ENCODE data around the gene FEZF2.

Gene FEZF2

DNA sequence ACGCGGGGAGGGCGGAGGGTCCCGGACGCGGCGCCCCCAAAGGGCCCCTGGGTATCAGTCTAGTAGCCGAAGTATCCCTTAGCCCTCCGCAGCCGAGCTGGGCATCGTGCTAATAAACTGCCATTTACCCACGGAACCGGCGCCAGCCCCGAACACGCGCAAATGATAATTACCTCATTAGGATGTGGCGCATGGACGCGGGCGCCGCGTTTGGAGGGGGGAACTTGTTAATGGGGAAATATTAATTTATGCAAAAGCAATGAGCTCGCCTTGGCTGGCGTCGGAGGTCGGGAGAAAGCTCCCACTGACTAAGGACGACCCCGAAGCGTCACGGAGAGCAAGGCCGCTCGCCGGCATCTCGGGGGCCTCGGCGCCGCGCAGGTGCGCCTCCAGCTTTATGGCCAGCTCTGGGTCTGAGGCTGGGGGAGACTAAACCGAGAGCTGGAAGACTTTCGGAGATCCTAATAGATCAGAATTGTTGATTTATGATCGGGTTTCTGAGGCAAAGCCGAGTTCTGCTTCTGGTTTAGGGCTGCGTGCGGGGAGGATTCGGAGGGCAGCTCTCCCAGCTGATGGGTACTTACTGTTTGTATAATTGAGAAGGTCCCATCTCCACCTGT, 474 bp upstream of the FEZF2 start:
- no peak for DNase-seq (ENCODE audit: low read depth, low spot score)

DNA sequence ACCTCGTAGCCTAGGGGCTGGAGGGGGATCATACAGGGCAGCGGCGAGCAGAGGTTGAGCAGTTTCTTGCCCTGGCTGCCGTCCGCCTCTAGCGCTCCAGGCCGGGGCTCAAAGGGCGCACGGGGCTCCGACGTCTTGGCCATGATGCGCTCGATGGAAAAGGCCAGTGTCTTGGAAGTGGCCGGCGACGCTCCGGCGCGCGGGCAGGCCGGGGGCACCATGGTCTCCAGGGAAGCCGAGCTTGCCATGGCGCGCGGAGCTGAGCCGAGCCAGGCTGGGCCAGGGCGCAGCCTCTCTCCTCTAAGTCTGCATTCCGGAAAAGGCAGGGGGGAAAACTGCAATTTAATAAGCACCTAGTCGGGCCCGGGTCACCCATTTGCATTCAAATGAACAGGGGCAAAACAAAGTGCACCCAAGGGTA, 719 bp downstream of the FEZF2 start:
- DNase-seq (ENCODE audit: low read depth, low spot score): no peak

DNA sequence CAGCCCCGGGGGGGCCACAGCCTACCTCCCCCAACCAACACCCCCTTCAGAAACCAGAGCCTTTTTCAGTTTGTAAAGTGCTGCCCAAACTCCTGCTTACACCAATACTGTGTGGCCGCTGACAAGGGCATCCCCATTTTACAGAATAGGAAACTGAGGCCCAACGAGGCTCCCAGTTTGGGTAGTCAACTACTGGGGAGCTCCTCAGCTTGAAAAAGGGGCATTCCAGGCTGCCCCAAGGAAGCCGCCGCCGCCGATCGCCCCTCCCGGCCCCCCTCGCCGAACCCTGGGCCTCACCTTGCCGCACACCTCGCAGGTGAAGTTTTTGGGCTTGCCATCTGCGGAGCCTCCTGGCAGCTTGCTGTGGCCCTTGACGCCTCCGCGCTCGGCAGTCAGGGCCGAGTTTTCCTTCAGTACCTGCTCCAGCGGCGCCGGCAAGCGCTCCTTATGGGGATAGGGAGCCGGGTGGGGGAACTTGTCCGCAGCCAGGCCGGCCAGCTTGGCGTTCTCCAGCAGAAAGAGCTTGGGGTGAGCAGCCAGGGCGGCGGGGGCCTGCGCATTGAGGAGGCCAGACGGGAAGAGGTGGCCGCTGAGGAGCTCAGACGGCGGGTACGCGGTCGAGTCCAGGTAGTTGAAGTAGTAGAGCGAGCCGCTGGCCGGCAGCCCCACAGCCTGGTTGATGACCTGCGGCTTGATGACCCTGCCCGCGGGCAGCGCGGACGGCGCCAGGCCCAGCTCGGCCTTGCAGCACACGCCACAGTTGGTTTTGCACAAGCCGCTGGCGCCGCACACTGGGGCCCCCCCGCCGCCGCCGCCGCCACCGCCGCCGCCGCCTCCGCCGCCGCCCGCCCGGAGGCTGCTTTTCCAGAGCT, 1.4 kb downstream of the FEZF2 start:
- DNase-seq (ENCODE audit: low read depth, low spot score): no peak

DNA sequence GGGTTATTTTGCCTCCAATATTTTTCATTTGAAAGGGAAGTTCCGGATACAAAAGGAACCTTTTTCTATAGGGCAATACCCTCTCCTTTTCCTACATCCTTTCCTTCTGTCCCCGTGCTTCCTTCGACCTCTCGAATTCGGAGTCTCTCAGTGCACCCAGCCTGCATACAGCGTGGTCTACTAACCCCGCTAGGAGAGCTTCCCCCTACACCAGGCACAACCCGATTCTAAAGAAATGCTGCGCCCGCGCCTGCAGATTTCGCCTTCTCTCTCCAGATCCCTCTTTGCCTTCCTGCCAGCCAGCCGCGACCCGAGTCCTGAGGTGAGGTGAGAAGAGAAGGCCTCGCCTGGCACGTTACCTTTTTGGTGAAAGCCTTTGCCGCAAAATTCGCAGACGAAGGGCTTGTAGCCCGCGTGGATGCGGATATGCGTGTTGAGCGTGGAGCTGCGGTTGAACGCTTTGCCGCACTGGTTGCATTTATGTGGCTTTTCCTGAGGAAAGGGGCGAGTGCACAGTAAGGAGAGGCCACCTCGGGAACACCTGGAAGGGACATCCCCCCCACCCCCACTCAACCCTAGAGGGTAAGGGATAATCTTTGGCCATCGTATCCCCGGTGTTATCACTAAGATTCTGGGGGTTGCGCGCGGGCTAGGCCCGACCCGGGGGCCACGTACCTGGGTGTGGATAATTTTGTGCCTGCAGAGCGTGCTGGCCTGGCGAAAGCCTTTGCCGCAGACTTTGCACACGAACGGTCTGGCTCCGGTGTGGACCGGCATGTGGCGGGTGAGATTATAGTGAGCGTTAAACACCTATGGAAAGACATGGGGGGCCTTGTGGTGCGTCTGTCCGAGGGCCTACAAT, 2.3 kb downstream of the FEZF2 start:
- no peak for DNase-seq (ENCODE audit: low read depth, low spot score)

DNA sequence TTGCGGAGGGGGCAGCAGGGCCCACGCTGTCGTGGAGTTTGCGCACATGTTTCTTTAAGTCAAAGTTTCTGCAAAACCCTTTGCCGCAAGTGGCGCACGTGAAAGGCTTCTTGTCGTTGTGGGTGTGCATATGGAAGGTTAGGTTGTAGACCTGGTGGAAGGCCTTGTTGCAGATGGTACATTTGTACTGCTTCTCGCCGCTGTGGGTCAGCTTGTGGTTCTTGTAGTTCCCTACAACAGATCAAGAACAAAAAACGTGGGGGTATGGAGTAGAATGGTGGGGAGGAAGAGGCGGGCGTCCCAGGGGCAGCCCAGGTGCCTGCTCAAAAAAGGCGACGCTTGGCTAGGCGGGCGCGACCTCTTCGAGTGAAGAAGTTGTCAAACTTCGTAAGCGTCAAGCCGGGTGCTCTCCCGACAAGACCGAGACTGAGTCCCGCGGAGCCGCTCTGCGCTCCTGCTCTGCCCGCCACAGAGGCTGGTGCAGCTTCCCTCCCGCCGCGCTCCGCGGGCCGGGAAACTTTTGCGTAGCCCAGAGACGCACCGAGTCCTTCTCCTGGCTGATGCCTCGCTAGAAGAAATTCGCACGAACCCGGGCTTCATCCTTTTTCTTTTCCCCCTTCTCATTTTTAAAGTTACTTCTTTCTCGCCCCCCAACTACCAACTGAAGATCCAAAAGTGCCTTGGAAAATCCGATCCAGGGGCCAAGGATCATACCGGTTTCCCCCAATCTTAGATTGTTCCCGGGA, 3.1 kb downstream of the FEZF2 start:
- DNase-seq (ENCODE audit: low read depth, low spot score): no peak

DNA sequence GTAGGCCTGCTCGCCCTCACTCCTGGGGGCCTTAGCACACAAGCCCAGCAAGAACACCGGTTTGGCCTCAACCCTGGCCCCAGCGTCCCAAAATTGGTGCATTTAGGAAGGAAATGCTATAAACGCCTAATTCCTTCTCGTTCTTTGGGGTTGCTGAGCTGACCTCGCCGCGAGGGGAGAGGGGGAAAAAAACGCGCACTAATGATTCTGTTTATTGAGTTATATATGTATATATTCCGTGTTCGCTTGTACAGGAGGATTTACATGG, 3.9 kb downstream of the FEZF2 start:
- no peak for DNase-seq (ENCODE audit: low read depth, low spot score)

DNA sequence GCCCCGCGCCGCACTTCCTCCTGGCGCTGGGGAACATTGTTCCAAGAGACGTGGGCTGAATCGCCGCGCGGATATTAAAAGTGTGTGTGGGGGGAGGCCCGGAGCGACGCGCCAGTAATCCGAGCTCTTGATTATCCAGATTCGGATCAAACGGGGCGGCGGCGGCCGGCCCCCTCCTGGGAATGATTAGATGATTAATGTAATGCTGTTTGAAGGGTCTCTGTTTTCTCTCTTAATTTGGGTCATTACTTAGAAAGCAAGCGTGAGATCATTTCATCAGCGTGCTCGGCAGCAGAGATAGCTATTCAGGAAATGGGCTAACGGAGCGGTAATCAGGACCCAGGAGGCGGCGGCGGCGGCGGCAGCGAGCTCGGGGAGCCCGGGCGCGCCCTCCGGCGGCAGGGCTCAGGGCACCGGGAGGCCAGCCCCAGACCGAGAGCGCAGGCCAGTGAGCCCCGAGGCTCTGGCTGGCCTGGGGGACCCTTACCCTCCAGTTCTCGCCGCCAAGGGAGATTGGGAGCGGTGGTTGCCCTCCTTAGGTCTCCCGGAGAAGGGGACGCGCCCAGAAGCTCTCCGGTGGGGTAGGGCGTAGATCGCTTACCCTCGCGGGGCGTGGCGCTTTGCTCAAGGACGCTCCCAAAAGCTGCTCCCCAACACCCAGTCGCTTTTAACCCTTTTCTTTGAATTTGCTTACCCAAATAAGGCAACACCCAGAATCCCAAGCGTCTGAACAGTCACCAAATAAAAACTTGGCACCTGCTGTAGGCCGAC, 4.5 kb downstream of the FEZF2 start:
- DNase-seq (ENCODE audit: low read depth, low spot score): no peak

DNA sequence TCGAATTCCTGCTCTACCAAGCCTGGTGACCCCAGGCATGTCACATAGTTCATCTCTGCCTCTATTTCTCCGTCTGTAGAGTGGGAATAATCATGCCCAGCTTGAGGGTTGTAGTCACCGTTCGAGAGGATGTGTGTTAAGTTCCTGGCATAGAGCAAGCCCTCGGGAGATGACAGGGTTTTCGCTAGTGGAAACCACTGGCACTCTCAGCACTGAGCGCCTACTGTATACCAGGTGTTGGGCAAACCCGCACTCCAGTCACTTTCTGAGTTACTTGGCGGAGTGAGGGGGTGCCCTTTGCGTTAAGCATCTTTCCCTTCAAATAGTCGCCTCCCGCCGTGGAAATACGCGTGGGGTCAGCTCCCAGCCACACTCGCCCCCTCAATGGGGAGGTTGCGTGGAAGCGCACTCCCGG, 5.1 kb downstream of the FEZF2 start:
- no peak for DNase-seq (ENCODE audit: low read depth, low spot score)

DNA sequence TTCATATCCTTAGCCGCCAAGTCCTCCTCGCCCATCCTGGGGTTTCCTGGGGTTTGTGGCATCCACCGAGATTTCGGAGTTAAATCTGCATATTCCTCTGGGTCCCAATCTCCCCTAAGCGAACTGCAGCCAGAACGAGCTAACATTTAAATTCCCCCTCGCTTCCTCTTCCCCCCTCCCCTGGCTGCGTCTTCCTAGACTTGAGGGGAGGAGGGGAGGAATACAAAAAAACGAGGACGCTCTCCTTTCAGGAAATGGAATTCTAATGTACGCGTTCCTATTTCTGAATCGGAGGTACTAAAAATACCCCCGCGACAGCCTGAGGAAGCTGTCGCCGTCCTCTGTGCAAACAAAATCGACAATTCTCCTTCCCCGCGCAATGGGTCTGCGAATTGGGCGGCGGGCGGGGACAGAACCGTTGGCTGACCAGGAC, 5.6 kb downstream of the FEZF2 start:
- DNase-seq (ENCODE audit: low read depth, low spot score): no peak

DNA sequence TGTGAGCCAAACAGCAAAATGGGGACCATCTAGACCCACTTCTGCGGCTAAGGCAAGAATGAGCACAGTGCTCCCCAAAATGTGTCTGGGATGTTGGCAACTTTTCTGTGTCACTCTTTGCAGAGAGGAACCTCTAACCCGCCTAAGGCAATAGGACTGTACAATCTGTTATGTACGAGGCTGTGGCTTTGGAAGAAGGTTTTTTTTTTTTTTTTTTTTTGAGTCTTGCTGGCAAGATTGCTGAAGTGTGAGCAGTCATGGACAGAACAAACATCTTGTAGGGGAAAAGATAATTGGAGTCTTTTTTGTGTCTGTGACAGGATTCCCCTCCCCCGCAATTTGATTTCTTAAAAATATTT, 7.2 kb downstream of the FEZF2 start:
- no peak for DNase-seq (ENCODE audit: low read depth, low spot score)

DNA sequence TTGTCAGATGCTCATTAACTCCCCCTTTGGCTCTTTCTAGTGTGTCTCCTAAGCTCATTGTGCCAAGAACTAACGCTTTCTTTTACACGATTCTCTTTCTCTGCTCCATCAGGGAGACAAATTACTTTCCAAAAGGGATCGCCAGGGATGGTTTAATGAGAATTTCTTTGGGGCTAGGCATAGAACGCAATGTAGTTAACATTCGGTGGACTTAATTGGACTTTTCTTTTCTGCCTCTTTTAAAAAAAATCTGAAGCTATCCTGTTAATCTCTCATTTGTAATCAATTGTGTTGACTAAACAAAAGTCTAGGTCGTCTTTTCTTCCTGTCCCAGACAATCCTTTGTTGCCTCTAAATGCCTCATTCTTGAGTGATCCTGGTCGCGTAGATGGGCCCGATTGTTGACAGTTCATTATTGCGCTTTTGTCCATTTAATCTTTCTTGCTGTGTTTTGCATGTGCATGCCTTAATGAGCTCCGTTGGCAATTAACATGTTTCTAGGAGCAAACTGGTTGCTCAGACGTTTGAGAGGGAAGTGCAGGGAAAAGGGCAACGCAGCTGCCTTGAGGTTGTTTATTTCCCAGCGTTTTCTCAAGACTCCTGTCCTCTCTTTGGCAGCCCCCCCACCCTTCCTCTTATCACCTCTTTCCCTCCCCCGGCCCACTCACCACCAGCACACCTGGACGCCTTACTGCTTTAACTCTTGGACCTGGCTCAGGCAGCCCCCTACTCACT, 7.8 kb downstream of the FEZF2 start:
- DNase-seq (ENCODE audit: low read depth, low spot score): no peak

DNA sequence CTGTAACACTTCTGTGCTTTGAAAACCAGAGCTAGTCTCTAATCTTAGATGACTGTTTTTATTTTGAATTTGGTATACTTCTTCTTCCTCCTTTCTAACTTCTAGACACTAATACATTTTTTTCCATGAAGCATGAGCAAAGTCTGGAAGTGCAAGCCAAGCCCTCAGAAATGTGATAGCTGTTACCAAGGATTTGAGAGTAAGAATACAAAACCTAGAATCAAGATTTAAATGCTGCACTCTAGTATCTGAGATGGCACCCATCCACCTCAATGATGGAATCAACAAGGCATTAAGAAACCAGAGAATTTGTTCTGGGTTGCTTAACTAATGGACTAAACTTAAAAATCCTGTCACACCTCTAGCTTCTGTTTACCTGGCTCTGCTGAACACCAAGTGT, 9.2 kb downstream of the FEZF2 start:
- no peak for DNase-seq (ENCODE audit: low read depth, low spot score)

DNA sequence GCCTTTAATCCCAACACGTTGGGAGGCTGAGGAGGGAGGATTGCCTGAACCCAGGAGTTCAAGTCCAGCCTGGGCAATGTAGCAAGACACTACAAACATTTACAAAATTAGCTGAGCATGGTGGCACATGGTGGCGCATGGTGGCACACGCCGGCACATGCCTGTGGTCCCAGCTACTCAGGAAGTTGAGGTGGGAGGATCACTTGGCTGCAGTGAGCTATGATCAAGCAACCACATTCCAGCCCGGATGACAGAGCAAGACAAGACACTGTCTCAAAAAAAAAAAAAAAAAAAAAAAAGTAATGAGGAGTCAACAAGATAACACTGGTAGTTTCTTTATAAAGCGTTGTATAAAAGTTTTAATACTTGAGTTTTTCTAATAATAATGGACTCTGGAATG, 10.1 kb downstream of the FEZF2 start:
- DNase-seq (ENCODE audit: low read depth, low spot score): no peak

DNA sequence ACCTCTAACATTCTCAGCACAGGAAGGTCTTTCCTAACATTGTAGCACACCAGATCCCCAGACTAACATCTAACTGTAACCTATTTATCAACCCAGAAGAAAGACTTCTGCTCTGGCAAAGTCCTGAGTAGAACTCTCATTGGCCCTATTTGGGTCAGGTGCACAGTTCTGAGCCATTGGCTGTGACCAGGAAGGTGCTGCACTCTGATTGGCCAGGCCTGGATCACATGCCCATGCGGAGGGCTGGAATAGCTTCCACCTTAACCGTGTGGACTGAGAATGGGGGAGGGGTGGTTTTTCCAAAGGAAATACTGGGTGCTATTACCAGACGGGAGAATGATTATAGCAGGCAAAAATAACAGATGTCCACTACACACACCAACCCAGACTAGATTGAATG, 11.5 kb downstream of the FEZF2 start:
- DNase-seq (ENCODE audit: low read depth, low spot score): no peak

DNA sequence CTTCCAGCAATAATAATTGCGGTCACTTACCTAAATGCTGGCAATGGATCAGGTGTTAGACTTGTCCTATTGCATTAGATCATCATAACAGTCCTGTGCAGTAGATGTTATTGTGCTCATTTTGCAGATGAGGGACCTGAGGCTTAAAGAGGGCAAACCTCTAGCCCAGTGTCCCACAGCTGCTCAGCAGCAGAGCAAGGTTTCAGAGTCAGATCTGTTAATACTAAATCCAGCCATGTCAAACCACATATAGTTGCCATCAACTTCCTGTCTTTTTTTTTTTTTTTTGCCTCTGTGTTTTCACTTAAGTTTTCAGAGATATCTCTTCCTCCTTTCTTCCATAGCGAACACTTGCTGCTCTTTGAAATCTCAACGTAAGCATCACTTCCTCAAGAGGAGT, 12.1 kb downstream of the FEZF2 start:
- no peak for DNase-seq (ENCODE audit: low read depth, low spot score)

DNA sequence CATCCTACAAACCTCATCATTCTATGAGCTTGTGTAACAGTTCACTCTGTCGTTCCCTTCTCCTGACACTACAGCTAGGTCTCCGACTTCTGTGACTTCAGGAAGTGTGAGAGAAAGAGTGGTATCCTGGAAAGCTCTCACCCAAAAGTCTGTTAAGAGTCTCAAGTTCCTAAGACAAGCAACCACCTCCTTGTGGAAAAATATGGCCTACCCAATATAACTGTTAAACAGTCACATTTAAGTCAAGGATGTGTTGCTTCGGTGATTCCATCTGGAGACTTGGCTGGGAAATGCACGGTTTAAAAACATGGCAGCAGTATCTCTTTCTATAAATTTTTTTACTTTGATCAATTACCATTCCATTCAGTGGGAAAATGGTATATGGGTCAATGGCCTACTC, 13.8 kb downstream of the FEZF2 start:
- DNase-seq (ENCODE audit: low read depth, low spot score): no peak

DNA sequence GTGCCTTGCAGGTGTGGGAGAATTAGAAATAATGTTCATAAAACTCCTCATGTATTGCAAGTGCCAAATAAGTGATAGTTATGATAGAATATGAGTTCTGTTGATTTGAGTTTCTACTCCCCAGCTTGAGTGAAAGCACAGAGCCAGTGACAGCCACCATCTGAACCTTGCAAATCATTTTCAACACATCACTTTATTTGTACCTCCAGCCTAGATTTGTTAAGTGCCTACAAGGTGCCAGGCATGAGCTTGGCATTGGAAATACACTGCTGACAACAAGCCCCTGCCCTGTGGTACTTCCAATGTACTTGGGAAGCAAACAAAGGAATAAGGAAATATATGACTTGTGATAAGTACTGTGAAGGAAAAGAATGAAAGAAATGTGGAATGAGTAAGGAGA, 17.0 kb downstream of the FEZF2 start:
- DNase-seq (ENCODE audit: low read depth, low spot score): no peak

DNA sequence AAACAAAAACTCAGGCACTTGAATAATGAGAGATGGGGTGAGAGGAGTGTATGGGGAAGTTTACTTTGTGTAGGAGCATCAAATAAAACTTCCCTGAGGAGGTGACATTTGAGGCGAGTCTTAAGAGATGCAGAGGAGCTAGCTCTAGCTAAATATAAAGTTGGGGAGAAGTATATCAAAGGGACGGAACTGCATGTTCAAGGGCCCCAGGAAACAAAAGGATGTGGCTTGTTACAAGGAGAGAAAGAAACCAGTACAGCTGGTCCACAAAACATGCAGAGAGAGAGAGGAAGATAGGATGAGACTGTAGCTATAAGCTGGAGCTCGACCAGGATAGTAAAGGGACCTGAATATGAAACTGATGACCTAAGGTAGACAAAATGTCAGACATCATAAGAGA, 17.6 kb downstream of the FEZF2 start:
- no peak for DNase-seq (ENCODE audit: low read depth, low spot score)

DNA sequence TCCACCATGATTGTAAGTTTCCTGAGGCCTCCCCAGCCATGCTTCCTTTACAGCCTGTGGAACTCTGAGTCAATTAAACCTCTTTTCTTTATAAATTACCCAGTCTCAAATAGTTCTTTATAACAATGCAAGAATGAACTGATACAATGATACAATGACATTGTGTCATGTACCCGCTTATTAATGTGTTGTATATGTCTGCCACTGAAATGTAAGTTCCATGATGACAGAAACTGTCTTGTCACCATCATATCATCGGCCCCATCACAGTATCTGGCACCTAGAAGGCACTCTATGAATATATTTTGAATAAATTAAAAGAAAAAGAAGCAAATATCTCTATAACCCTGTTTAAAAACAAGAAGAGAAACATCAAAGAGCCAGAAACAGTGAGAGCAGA, 29.6 kb downstream of the FEZF2 start:
- DNase-seq (ENCODE audit: low read depth, low spot score): no peak

DNA sequence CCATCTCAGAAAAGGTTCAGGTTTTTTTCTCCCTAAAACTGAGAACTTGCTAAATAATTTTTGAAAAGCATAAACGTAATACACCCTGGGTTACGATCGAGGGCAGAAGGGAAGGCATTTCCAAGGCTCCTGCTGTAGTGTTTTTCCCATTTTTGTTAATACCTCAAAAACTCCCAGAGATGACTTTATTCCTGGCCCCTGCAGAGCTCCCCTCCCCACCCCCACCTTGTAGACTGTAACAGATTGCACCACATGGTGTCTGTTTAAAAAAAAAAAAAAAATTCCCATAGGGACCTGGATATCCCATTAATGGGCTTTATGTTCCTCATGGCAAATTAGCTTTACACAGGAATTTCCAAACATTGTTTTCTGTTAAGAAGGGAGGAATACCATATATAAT, 38.2 kb downstream of the FEZF2 start:
- no peak for DNase-seq (ENCODE audit: low read depth, low spot score)

DNA sequence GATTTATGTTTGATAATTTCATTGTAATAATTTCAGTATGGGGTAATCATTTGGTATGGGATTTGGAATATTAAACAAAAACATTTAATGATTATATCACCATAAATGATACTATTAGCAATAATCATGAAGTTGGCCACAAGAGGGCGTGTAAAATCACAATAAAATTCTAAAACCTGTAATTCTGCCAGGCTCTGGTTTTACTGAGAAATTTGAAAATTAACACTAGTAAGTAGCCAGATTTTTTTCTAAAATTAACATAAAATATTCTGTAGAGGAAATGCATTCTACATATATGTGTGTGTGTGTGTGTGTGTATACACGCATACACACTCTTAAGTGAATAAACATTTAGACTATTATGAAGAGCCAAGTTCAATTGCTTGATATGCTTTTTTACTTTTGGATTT, 40.5 kb downstream of the FEZF2 start:
- DNase-seq (ENCODE audit: low read depth, low spot score): no peak

Data from activated naive CD8-positive, alpha-beta T cell treated with anti-CD3 and anti-CD28 coated beads, Interleukin-2, amount 50 U/mL, for 16 hours (primary cell).